ENCODE data around the gene TNS4.

- TF ChIP-seq CTCF (IDR thresholded peaks at IDR 0.05) (no peak), POLR2A (IDR thresholded peaks at IDR 0.05) (no peak)
These were observed 64.8 kb downstream of the TNS4 start for GRCh38 chr17:40436636-40437035.
